Central memory CD8-positive, alpha-beta T cell (primary cell): ENCODE results near the gene CCT6A.
"Not testable (repeated sequence)": the region's sequence is repeated elsewhere in the genome, so short reads cannot be mapped to it uniquely, and the experiment has no call there.

Source experiments
- ATAC-seq: fragments of 150-1000 bp; cut with Tn5 transposase; replicated peaks from 2 replicates; pipeline ENCODE4 v1.10.0; 2022; ENCODE audit warnings: mild to moderate bottlenecking, moderate FRiP score, moderate number of reproducible peaks; ENCODE audit not compliant: poor library complexity, severe bottlenecking; ENCODE audit errors: extremely low read depth
- DNase-seq, 2 donors: peaks; one replicate each; pipeline ENCODE4 v3.0.0; 2021; ENCODE audit warnings: low spot score in 2 of 2
- H3K27ac Mint-ChIP-seq: one replicate; pipeline ENCODE4 v1.8.0; 2022; ENCODE audit warnings: low read depth, mild to moderate bottlenecking, moderate library complexity, mixed read lengths
- H3K27me3 Mint-ChIP-seq: one replicate; pipeline ENCODE4 v1.8.0; 2022; ENCODE audit warnings: mixed read lengths
- H3K36me3 Mint-ChIP-seq: one replicate; pipeline ENCODE4 v1.8.0; 2022; ENCODE audit warnings: mild to moderate bottlenecking, moderate library complexity, mixed read lengths; ENCODE audit not compliant: insufficient read depth
- H3K4me1 Mint-ChIP-seq: one replicate; pipeline ENCODE4 v1.8.0; 2022; ENCODE audit warnings: mixed read lengths
- H3K4me3 Mint-ChIP-seq: one replicate; pipeline ENCODE4 v1.8.0; 2022; ENCODE audit warnings: mild to moderate bottlenecking, moderate library complexity, mixed read lengths
- H3K9me3 Mint-ChIP-seq: one replicate; pipeline ENCODE4 v1.8.0; 2022; ENCODE audit warnings: mixed read lengths

Gene CCT6A

GRCh38 chr7:56063882-56064625 lies 12.5 kb downstream of the CCT6A start, which contains the start of gene SUMF2:
SUMF2 (plus strand) TSS chr7:56064286; CDS start chr7:56064312, 26 bp downstream.
- peak within 1 kb of the TSS; percentile 95 for H3K27ac Mint-ChIP-seq
- H3K4me3 Mint-ChIP-seq, result peak within 1 kb of the TSS; percentile 92
- peaks cover 28% of the 10 kb centered on the region for H3K4me1 Mint-ChIP-seq
- no peaks in the 10 kb centered on the region for H3K27me3 Mint-ChIP-seq
- peaks cover 53% of the 10 kb centered on the region for H3K36me3 Mint-ChIP-seq
- ATAC-seq, result peak; percentile 86
- DNase-seq, result peak; percentile 79 to 86
- H3K9me3 Mint-ChIP-seq, result no peaks in the 10 kb centered on the region

DNA sequence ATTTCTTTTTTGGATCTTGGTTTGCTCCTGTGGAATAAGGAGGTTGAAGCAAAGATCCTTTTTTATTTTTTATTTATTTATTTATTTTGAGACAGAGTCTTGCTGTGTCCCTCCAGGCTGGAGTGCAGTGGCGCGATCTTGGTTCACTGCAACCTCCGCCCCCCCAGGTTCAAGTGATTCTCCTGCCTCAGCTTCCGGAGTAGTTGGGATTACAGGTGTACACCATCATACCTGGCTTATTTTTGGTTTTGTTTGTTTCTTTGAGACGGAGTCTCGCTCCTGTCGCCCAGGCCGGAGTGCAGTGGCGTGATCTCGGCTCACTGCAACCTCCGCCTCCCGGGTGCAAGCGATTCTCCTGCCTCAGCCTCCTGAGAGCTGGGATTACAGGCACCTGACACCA lies 14.8 kb downstream of the CCT6A start:
- not testable (repeated sequence) for ATAC-seq, H3K4me3 Mint-ChIP-seq, H3K27ac Mint-ChIP-seq, H3K9me3 Mint-ChIP-seq, H3K27me3 Mint-ChIP-seq, DNase-seq
- H3K36me3 Mint-ChIP-seq, result peaks cover 50% of the 10 kb centered on the region
- peaks cover 28% of the 10 kb centered on the region for H3K4me1 Mint-ChIP-seq

DNA sequence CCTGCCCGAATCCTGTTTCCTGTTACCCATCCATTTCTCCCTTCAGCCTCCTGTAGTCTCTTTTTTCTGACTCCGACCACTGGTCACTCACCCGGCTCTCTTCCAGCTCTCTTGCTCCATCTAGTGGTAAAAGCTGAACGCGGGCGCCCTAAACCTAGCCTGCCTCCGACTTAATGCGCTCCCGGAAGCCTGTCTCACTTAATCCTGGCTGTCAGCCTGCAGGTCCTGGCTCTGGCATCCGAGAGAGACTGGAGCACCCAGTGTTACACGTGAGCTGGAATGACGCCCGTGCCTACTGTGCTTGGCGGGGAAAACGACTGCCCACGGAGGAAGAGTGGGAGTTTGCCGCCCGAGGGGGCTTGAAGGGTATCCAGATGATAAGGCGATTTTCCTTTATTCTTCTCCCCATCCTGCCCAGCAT lies 22.8 kb downstream of the CCT6A start:
- Mint-ChIP-seq H3K27me3 (no peaks in the 10 kb centered on the region), H3K36me3 (peaks cover 40% of the 10 kb centered on the region), H3K4me1 (peaks cover 6% of the 10 kb centered on the region), H3K9me3 (no peaks in the 10 kb centered on the region), H3K4me3 (no peak overlapping the region), H3K27ac (no peak overlapping the region)
- DNase-seq (peak; percentile 48 to 53), ATAC-seq (peak; percentile 80)

DNA sequence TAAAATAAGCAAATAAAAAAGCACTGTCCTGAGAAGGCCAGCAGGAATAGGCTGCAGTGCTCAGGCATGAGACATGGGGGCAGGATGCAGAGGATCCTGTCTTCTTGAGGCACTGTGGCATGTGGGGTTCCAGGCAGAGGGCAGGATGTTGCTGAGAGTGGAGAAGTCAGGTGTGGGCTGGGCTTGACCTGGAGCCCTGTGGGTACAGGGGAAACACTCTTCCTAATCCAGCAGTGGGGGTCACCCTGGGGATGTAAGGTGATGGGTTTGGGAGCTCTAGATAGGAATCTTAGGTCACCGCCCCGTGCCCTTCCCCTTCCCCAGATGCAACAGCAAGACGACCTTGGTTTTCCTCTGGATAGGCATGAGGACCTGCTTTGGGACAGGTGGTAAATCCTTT lies 26.1 kb downstream of the CCT6A start:
- H3K27ac Mint-ChIP-seq, result no peak overlapping the region
- H3K27me3 Mint-ChIP-seq, result no peaks in the 10 kb centered on the region
- no peak for DNase-seq
- H3K4me3 Mint-ChIP-seq, result no peak overlapping the region
- H3K36me3 Mint-ChIP-seq, result peaks cover 22% of the 10 kb centered on the region
- H3K9me3 Mint-ChIP-seq, result no peaks in the 10 kb centered on the region
- no peak for ATAC-seq
- peaks cover 6% of the 10 kb centered on the region for H3K4me1 Mint-ChIP-seq

DNA sequence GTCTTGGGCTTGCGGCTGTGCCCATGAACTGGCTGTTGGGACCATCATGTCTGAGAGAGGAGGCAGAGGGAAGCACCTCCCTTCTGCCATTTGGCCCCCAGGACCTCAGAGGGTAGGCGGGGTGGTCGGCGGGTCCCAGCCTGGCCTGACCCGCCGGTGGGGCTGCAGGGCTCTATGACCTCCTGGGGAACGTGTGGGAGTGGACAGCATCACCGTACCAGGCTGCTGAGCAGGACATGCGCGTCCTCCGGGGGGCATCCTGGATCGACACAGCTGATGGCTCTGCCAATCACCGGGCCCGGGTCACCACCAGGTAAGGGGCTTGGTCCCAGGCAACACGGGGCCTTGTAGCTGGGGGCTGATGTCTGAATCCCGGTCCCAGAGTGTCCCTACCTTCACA lies 26.6 kb downstream of the CCT6A start:
- H3K27me3 Mint-ChIP-seq, result no peaks in the 10 kb centered on the region
- ATAC-seq (no peak), DNase-seq (no peak)
- H3K4me1 Mint-ChIP-seq, result peaks cover 6% of the 10 kb centered on the region
- no peak overlapping the region for H3K4me3 Mint-ChIP-seq
- peaks cover 22% of the 10 kb centered on the region for H3K36me3 Mint-ChIP-seq
- no peaks in the 10 kb centered on the region for H3K9me3 Mint-ChIP-seq
- H3K27ac Mint-ChIP-seq, result no peak overlapping the region

- Mint-ChIP-seq H3K36me3 (peaks cover 11% of the 10 kb centered on the region), H3K4me1 (no peaks in the 10 kb centered on the region), H3K27me3 (no peaks in the 10 kb centered on the region), H3K9me3 (no peaks in the 10 kb centered on the region), H3K4me3 (no peak overlapping the region), H3K27ac (peak overlapping the region; percentile 40)
- ATAC-seq (no peak), DNase-seq (no peak)
These were observed 28.1 kb downstream of the CCT6A start for GRCh38 chr7:56079450-56080185.

DNA sequence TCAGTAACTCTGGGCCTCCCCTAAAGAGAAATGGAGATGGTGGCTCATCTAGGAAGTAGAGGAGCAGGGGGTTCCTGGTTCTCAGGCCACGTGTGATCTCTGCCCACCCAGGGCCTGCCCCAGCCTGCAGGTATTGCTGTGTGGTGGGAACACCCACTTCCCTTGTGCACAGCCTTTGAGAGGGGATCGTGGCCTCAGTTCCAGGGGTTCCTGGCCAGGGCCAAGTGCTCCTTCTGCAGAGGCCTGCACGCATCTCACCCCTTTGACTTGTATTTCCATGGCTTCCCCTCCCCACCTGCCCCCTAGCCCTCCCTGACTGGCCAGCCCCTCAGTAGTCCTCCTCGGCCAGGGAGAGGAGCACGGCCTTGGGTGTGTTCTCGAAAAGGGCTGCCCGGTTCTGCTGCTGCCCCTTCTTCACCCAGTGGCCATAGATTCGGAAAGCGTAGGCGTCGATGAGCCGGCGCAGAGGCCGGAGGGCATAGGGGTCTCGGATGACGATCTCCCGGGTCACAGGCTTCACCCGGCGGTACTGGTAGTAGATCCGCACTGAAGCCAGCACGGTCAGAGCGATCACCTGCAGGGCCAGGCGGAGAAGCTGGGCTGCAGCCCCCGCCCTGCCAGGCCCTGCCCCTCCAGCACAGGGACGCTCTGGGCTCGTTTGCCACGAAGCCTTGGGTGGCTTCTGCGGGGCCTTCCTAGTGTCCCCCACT lies 29.3 kb downstream of the CCT6A start:
- not testable (repeated sequence) for H3K36me3 Mint-ChIP-seq, H3K27me3 Mint-ChIP-seq, DNase-seq, H3K27ac Mint-ChIP-seq, ATAC-seq, H3K4me1 Mint-ChIP-seq, H3K4me3 Mint-ChIP-seq, H3K9me3 Mint-ChIP-seq

GRCh38 chr7:56081626-56082340 lies 30.2 kb downstream of the CCT6A start:
- ATAC-seq, result no peak
- Mint-ChIP-seq H3K9me3 (no peaks in the 10 kb centered on the region), H3K4me3 (no peak overlapping the region), H3K36me3 (peaks cover 9% of the 10 kb centered on the region), H3K4me1 (no peaks in the 10 kb centered on the region), H3K27me3 (no peaks in the 10 kb centered on the region), H3K27ac (no peak overlapping the region)
- DNase-seq, result no peak

GRCh38 chr7:56083150-56083785 lies 31.7 kb downstream of the CCT6A start:
- Mint-ChIP-seq H3K27me3 (no peaks in the 10 kb centered on the region), H3K36me3 (peaks cover 7% of the 10 kb centered on the region), H3K27ac (no peak overlapping the region), H3K9me3 (no peaks in the 10 kb centered on the region), H3K4me1 (no peaks in the 10 kb centered on the region), H3K4me3 (no peak overlapping the region)
- DNase-seq, result no peak
- ATAC-seq, result no peak

- no peak for ATAC-seq
- Mint-ChIP-seq H3K9me3 (no peaks in the 10 kb centered on the region), H3K4me3 (no peak overlapping the region), H3K4me1 (no peaks in the 10 kb centered on the region), H3K27me3 (no peaks in the 10 kb centered on the region), H3K27ac (no peak overlapping the region), H3K36me3 (peaks cover 10% of the 10 kb centered on the region)
- DNase-seq, result no peak
These were observed 35.2 kb downstream of the CCT6A start for GRCh38 chr7:56086761-56087160.

GRCh38 chr7:56087445-56087844 lies 35.9 kb downstream of the CCT6A start:
- Mint-ChIP-seq H3K27ac (no peak overlapping the region), H3K4me3 (no peak overlapping the region), H3K4me1 (no peaks in the 10 kb centered on the region), H3K27me3 (no peaks in the 10 kb centered on the region), H3K36me3 (peaks cover 10% of the 10 kb centered on the region), H3K9me3 (no peaks in the 10 kb centered on the region)
- DNase-seq (no peak), ATAC-seq (no peak)

GRCh38 chr7:56091591-56091990 lies 40.0 kb downstream of the CCT6A start:
- no peak overlapping the region for H3K27ac Mint-ChIP-seq
- H3K4me3 Mint-ChIP-seq, result no peak overlapping the region
- H3K36me3 Mint-ChIP-seq, result peaks cover 14% of the 10 kb centered on the region
- H3K4me1 Mint-ChIP-seq, result no peaks in the 10 kb centered on the region
- H3K9me3 Mint-ChIP-seq, result no peaks in the 10 kb centered on the region
- DNase-seq (no peak), ATAC-seq (no peak)
- H3K27me3 Mint-ChIP-seq, result no peaks in the 10 kb centered on the region
